DMS153 (cell line): ENCODE data around the gene SMARCB1.

Experiments
- DNase-seq: peaks from one replicate; lab custom pipeline; 2025; lab: John Stamatoyannopoulos, UW

SMARCB1 gene

DNA sequence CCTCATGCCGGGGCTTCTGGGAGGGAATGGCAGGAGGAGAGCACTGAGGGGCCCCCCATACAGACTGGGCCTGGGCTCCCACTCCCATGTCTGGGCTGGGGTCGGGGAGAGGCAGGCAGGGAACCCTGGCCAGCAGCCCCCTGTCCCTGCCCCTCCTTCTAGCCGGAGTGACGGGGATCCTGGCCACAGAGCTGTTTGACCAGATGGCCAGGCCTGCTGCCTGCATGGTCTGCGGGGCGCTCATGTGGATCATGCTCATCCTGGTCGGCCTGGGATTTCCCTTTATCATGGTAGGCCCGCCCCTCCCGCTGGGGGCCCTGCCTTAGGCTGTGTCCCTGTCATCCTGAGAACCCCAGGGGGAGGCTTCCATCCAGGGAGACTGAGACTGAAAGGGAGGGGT is 97.4 kb downstream of the SMARCB1 start:
- DNase-seq, result no peak
